HEK293 (cell line): ENCODE data around the gene ILKAP.
A peak's percentile ranks its signal among the peaks of the same experiment; 100 is the strongest.

Experiments
- CTCF ChIA-PET: fragments of 350-600 bp; formaldehyde crosslinking; extraction: SDS; loops from one replicate; lab custom pipeline; 2021; ENCODE audit warnings: antibody characterized with exemption; lab: Yijun Ruan, JAX
- POLR2A ChIA-PET: fragments of 300-600 bp; formaldehyde crosslinking; extraction: SDS; loops from one replicate; lab custom pipeline; 2020; ENCODE audit warnings: antibody characterized with exemption, inconsistent platforms; lab: Yijun Ruan, JAX
- H3K27ac ChIP-seq: fragments of 200-500 bp; sonication (Bioruptor generic); 2 replicates; pipeline ENCODE4 v1.5.1; 2014; ENCODE audit warnings: low read depth, low read length, control low read depth, inconsistent platforms; ENCODE audit errors: extremely low read depth
- H3K36me3 ChIP-seq, 2 experiments: fragments of 200-500 bp in 1 of 2; sonication (Bioruptor generic) in 1 of 2; 1 replicate in 1 of 2; 2 replicates in 1 of 2; pipeline ENCODE4 v1.5.1; 2014 to 2017; ENCODE audit warnings: inconsistent platforms in 2 of 2, low read length in 2 of 2; ENCODE audit not compliant: control insufficient read depth in 2 of 2, insufficient read depth in 1 of 2
- H3K4me1 ChIP-seq: fragments of 200-500 bp; sonication (Bioruptor generic); 2 replicates; pipeline ENCODE4 v1.5.1; 2014; ENCODE audit warnings: mild to moderate bottlenecking, low read length, inconsistent platforms; ENCODE audit not compliant: control insufficient read depth, insufficient read depth
- H3K4me3 ChIP-seq: 2 replicates; pipeline ENCODE4 v1.5.1; 2011; ENCODE audit warnings: low read depth, mild to moderate bottlenecking, control low read depth, low read length, moderate library complexity
- H3K9me3 ChIP-seq: fragments of 200-500 bp; sonication (Bioruptor generic); 2 replicates; pipeline ENCODE4 v1.5.1; 2014; ENCODE audit warnings: low read depth, low read length, inconsistent platforms; ENCODE audit not compliant: control insufficient read depth, insufficient read depth
- TRIM28 ChIP-seq: IDR thresholded peaks from 2 replicates; pipeline ENCODE4 v1.6.1; 2011; ENCODE audit warnings: low read length, control low read depth, borderline replicate concordance
- ZFP41 ChIP-seq: fragments of 450-650 bp; formaldehyde crosslinking; IDR thresholded peaks from 2 replicates; pipeline ENCODE4 v1.5.1; 2016; ENCODE audit warnings: missing biosample characterization, missing genetic modification characterization, borderline replicate concordance
- ZIC2 ChIP-seq: fragments of 450-650 bp; formaldehyde crosslinking; IDR thresholded peaks from 2 replicates; pipeline ENCODE4 v1.5.1; 2016; ENCODE audit warnings: missing biosample characterization, missing genetic modification characterization
- ZNF19 ChIP-seq: fragments of 450-650 bp; formaldehyde crosslinking; IDR thresholded peaks from 2 replicates; pipeline ENCODE4; 2016; ENCODE audit warnings: missing biosample characterization, missing genetic modification characterization, low read depth
- ZNF335 ChIP-seq: fragments of 450-650 bp; formaldehyde crosslinking; conservative IDR thresholded peaks from 2 replicates; pipeline ENCODE4 v1.5.1; 2016; ENCODE audit warnings: missing biosample characterization, missing genetic modification characterization
- ZNF404 ChIP-seq: fragments of 450-650 bp; formaldehyde crosslinking; IDR thresholded peaks from 2 replicates; pipeline ENCODE4 v1.5.1; 2017; ENCODE audit warnings: missing biosample characterization, missing genetic modification characterization
- ZNF518A ChIP-seq: fragments of 450-650 bp; formaldehyde crosslinking; conservative IDR thresholded peaks from 2 replicates; pipeline ENCODE4 v1.5.1; 2016; ENCODE audit warnings: low read depth, missing biosample characterization, missing genetic modification characterization
- ZNF624 ChIP-seq: fragments of 450-650 bp; formaldehyde crosslinking; IDR thresholded peaks from 2 replicates; pipeline ENCODE4 v1.5.1; 2017; ENCODE audit warnings: missing biosample characterization, missing genetic modification characterization
- ZNF830 ChIP-seq: fragments of 450-650 bp; IDR thresholded peaks from 2 replicates; pipeline ENCODE4 v1.5.0; 2018; ENCODE audit warnings: missing biosample characterization, missing genetic modification characterization, low read depth, mild to moderate bottlenecking, moderate library complexity
- TF ChIP-seq, protein P1 (sequence below): fragments of 450-650 bp; formaldehyde crosslinking; IDR thresholded peaks from 2 replicates; pipeline ENCODE4 v1.5.1; 2017; ENCODE audit warnings: missing biosample characterization, missing genetic modification characterization

The ILKAP gene

DNA sequence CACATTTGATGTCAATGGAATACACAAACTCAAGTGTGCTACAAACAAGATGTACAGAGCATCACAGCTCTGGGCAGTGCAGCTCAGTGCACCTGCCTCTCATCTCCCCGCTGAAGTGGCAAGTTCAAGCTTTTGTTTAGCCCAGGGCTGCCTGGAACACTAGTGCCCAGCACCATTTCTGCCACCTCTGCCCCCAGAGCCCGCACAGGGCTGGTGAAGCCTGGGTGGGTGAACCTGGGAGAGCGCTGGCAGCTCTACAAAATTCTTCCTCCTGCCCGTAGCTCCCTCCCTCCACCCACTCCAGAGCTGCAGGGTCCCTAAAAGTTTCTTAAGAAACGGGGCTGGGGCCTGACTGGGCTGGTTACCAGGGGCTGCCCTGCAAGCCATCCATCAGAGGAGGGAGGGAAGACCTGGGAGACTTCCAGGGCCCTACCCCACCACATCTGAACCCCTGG, 34.8 kb upstream of the ILKAP start:
- Histone ChIP-seq H3K27ac (no peak overlapping the region), H3K9me3 (no peaks in the 10 kb centered on the region), H3K4me3 (no peak overlapping the region), H3K4me1 (peaks cover 3% of the 10 kb centered on the region; the same call in 1 of the 2 replicates), H3K36me3 (no peaks in the 10 kb centered on the region)
- POLR2A ChIA-PET = interaction anchor here (1.3 kb wide), 1 partner anchor 40 kb away, joined by 5 read pairs; no protein-coding TSS in a partner anchor
- TF ChIP-seq ZNF404 (tag by site-specific recombination) = no peak
- no peak for TF ChIP-seq ZNF830 (tag by site-specific recombination)
- TF ChIP-seq ZFP41 = no peak
- no peak for TF ChIP-seq ZNF624 (tag by site-specific recombination)
- CTCF ChIA-PET = interaction anchor here (0.6 to 5.7 kb wide), 4 partner anchors 18 to 264 kb away, joined by 3 to 22 read pairs (median 3); no protein-coding TSS in a partner anchor

GRCh38 chr2:238237431-238238135, 34.1 kb upstream of the ILKAP start:
- POLR2A ChIA-PET = no interaction called here

GRCh38 chr2:238236571-238236970, 33.1 kb upstream of the ILKAP start:
- ChIA-PET CTCF (interaction anchor here (0.9 to 5.7 kb wide), 2 partner anchors 19 to 27 kb away, joined by 4 to 22 read pairs; no protein-coding TSS in a partner anchor), POLR2A (no interaction called here)
- Histone ChIP-seq H3K27ac (no peak overlapping the region), H3K4me3 (no peak overlapping the region), H3K9me3 (no peaks in the 10 kb centered on the region), H3K4me1 (peaks cover 3% of the 10 kb centered on the region; the same call in 1 of the 2 replicates), H3K36me3 (no peaks in the 10 kb centered on the region)
- TF ChIP-seq, protein P1, sequence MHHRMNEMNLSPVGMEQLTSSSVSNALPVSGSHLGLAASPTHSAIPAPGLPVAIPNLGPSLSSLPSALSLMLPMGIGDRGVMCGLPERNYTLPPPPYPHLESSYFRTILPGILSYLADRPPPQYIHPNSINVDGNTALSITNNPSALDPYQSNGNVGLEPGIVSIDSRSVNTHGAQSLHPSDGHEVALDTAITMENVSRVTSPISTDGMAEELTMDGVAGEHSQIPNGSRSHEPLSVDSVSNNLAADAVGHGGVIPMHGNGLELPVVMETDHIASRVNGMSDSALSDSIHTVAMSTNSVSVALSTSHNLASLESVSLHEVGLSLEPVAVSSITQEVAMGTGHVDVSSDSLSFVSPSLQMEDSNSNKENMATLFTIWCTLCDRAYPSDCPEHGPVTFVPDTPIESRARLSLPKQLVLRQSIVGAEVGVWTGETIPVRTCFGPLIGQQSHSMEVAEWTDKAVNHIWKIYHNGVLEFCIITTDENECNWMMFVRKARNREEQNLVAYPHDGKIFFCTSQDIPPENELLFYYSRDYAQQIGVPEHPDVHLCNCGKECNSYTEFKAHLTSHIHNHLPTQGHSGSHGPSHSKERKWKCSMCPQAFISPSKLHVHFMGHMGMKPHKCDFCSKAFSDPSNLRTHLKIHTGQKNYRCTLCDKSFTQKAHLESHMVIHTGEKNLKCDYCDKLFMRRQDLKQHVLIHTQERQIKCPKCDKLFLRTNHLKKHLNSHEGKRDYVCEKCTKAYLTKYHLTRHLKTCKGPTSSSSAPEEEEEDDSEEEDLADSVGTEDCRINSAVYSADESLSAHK (tag by site-specific recombination) = no peak
- TF ChIP-seq ZNF19 (tag by site-specific recombination) (no peak), TRIM28 (no peak), ZIC2 (tag by site-specific recombination) (peak; percentile 30; the same call in 1 of the 2 replicates)

More at GRCh38 chr2:238237431-238238135, 34.1 kb upstream of the ILKAP start:
- Histone ChIP-seq H3K4me1 (peaks cover 3% of the 10 kb centered on the region; the same call in 1 of the 2 replicates), H3K4me3 (no peak overlapping the region), H3K9me3 (no peaks in the 10 kb centered on the region), H3K36me3 (no peaks in the 10 kb centered on the region), H3K27ac (no peak overlapping the region)
- no peak for TF ChIP-seq ZNF518A (tag by site-specific recombination)
- TF ChIP-seq ZNF335 (tag by site-specific recombination) = peak; percentile 31
- CTCF ChIA-PET = interaction anchor here (0.6 to 5.7 kb wide), 5 partner anchors 18 to 263 kb away, joined by 3 to 22 read pairs (median 3); no protein-coding TSS in a partner anchor
